ENCODE results near the gene SLC25A13. TPM values are rescaled to one million over a fixed set of nuclear protein-coding genes. Genes with fewer than 3 reads are reported as not detected.
A peak's percentile ranks its signal among the peaks of the same experiment; 100 is the strongest.

SLC25A13 gene
- total and polyA plus RNA-seq, 9 of the 15 experiments (the other 6 are each of a cell fraction or from before 2014, with no cell fraction given), result 21.4 to 80.2 (median 58.7) TPM

- TF ChIP-seq UBTF (IDR thresholded peaks at IDR 0.05; ENCODE audit: borderline replicate concordance in 1 of 2, low read depth in 2 of 2, low read length in 2 of 2) (0 out of 4 replicates have a peak, but pooled peaks of 1 of the 2 experiments have one; percentile 74), ATF1 (CRISPR knock-in tag; IDR thresholded peaks at IDR 0.05) (0 out of 2 replicates have a peak, but pooled peaks have one; percentile 19), ATF1 (tag; IDR thresholded peaks at IDR 0.05) (peak; percentile 90), EZH2 (IDR thresholded peaks at IDR 0.05; ENCODE audit: borderline replicate concordance, low read depth, low read length) (no peak), U2AF2 (optimal IDR thresholded peaks at IDR 0.05; ENCODE audit: low read depth, low read length) (no peak), ZNF785 (CRISPR knock-in tag; IDR thresholded peaks at IDR 0.05) (no peak), PHB (CRISPR knock-in tag; IDR thresholded peaks at IDR 0.05) (peak; percentile 73; the same call in 1 of the 2 replicates), HNRNPK (IDR thresholded peaks at IDR 0.05; ENCODE audit: low read depth, low read length, poor library complexity, severe bottlenecking) (no peak), NR3C1 (CRISPR knock-in tag; IDR thresholded peaks at IDR 0.05) (peak; percentile 86; the same call in 1 of the 2 replicates), TRIM24 (IDR thresholded peaks at IDR 0.05) (peak in 1 of 2 experiments; percentile 29; a peak in 1 of 4 replicates), MAX (CRISPR knock-in tag; IDR thresholded peaks at IDR 0.05) (peak; percentile 98), NBN (IDR thresholded peaks at IDR 0.05; ENCODE audit: low read depth) (0 out of 2 replicates have a peak, but pooled peaks have one; percentile 43), SIRT6 (IDR thresholded peaks at IDR 0.05; ENCODE audit: low read depth, low read length) (no peak), IRF2 (CRISPR knock-in tag; IDR thresholded peaks at IDR 0.05) (no peak), FOXO4 (CRISPR knock-in tag; IDR thresholded peaks at IDR 0.05) (no peak), ETS2 (tag; IDR thresholded peaks at IDR 0.05; ENCODE audit: borderline replicate concordance, poor library complexity, severe bottlenecking) (no peak), EP400 (IDR thresholded peaks at IDR 0.05) (peak; percentile 94), DNMT1 (IDR thresholded peaks at IDR 0.05) (no peak), KDM4B (IDR thresholded peaks at IDR 0.05; ENCODE audit: borderline replicate concordance in 2 of 2, low read depth in 1 of 2) (peak in 1 of 2 experiments; percentile 36; a peak in 1 of 4 replicates), GTF2E2 (tag; IDR thresholded peaks at IDR 0.05) (peak; percentile 77; the same call in 1 of the 2 replicates), MITF (IDR thresholded peaks at IDR 0.05) (peak; percentile 98), VEZF1 (CRISPR knock-in tag; IDR thresholded peaks at IDR 0.05) (peak; percentile 89)
These were observed at the start of gene SLC25A13 (continued) for GRCh38 chr7:96321658-96322372.

All from K562 (cell line).